HG02870 (cell line): ENCODE results near the gene SLC17A8.
"Not testable (repeated sequence)": the region's sequence is repeated elsewhere in the genome, so short reads cannot be mapped to it uniquely, and the experiment has no call there.

Experiments used
- ATAC-seq: cut with Tn5 transposase; IDR thresholded peaks from one replicate; pipeline ENCODE4 v1.9.1; 2021; ENCODE audit warnings: mild to moderate bottlenecking, moderate library complexity; ENCODE audit not compliant: unreplicated experiment

SLC17A8 gene

GRCh38 chr12:100422646-100423045, 65.8 kb downstream of the SLC17A8 start:
- no peak for ATAC-seq

- no peak for ATAC-seq
Measured at GRCh38 chr12:100426145-100426544, 69.3 kb downstream of the SLC17A8 start.

- no peak for ATAC-seq
Measured at GRCh38 chr12:100427078-100427477, 70.2 kb downstream of the SLC17A8 start.

- not testable (repeated sequence) for ATAC-seq
Measured at GRCh38 chr12:100430251-100430650, 73.4 kb downstream of the SLC17A8 start.

- no peak for ATAC-seq
Measured at GRCh38 chr12:100433701-100434100, 76.8 kb downstream of the SLC17A8 start.

GRCh38 chr12:100434177-100434576, 77.3 kb downstream of the SLC17A8 start:
- ATAC-seq: no peak

- no peak for ATAC-seq
Measured at GRCh38 chr12:100435957-100436356, 79.1 kb downstream of the SLC17A8 start.

- no peak for ATAC-seq
Measured at GRCh38 chr12:100437038-100437841, 80.4 kb downstream of the SLC17A8 start.

GRCh38 chr12:100439797-100440196, 82.9 kb downstream of the SLC17A8 start:
- no peak for ATAC-seq

- no peak for ATAC-seq
Measured at GRCh38 chr12:100442403-100442802, 85.5 kb downstream of the SLC17A8 start.

GRCh38 chr12:100443434-100443833, 86.6 kb downstream of the SLC17A8 start:
- ATAC-seq: no peak

- no peak for ATAC-seq
Measured at GRCh38 chr12:100445081-100445481, 88.2 kb downstream of the SLC17A8 start.

- no peak for ATAC-seq
Measured at GRCh38 chr12:100447381-100447780, 90.5 kb downstream of the SLC17A8 start.

GRCh38 chr12:100448656-100449055, 91.8 kb downstream of the SLC17A8 start:
- ATAC-seq: no peak

- ATAC-seq: no peak
Measured at GRCh38 chr12:100450735-100451134, 93.9 kb downstream of the SLC17A8 start.

- ATAC-seq: no peak
Measured at GRCh38 chr12:100453951-100454350, 97.1 kb downstream of the SLC17A8 start.

GRCh38 chr12:100455896-100456295, 99.0 kb downstream of the SLC17A8 start:
- no peak for ATAC-seq

GRCh38 chr12:100458191-100458590, 101.3 kb downstream of the SLC17A8 start:
- ATAC-seq: no peak

GRCh38 chr12:100460702-100461101, 103.8 kb downstream of the SLC17A8 start:
- ATAC-seq: no peak

GRCh38 chr12:100461330-100461973, 104.6 kb downstream of the SLC17A8 start:
- no peak for ATAC-seq

- no peak for ATAC-seq
Measured at GRCh38 chr12:100463661-100464060, 106.8 kb downstream of the SLC17A8 start.

GRCh38 chr12:100464529-100464928, 107.7 kb downstream of the SLC17A8 start:
- ATAC-seq: no peak
